Measurements from ENCODE around the gene IFITM2. TPM values are rescaled to one million over a fixed set of nuclear protein-coding genes. Genes with fewer than 3 reads are reported as not detected.

The IFITM2 gene
- total and polyA plus RNA-seq, 8 donors = 32.1 to 182 (median 98.1) TPM

DNA sequence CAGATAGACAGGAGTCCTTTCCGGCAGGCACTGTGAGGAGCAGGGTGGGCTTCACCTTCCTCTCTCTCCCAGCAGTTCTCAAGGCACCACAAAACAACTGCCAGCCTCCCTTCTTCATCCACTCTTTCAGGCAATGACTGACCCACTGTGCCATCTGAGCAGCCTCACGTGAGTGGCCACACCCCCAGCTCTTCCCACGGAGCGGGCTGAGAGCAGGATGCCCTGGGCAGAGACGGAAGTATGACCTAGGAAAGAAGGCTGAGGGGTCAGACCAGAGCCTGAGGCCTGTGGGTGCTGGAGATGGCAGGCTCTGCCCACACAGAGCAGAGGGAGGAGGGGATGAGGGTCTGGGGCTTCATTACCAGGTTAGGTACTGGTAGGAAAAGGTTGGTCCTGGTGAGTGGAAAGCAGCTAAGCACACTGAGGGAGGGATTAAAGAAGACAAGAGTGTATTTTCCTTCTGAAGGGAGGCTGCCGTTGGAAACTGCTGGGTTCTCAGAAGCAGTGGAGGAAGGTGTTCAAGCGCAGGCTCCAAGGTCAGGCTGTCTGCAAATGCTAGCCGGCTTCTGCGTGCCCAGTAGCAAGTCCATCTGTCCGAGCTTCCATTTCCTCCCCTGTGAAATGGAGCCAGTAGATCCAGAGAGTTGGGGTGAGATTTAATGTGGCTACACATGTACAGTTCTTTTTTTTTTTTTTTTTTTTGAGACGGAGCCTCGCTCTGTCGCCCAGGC lies 24.8 kb upstream of the IFITM2 start:
- H3K4me1 ChIP-seq = peaks cover 0 to 20% (median 0%) of the 10 kb centered on the region in 3 donors
- no peaks in the 10 kb centered on the region for H3K9me3 ChIP-seq
- TF ChIP-seq, protein P1, sequence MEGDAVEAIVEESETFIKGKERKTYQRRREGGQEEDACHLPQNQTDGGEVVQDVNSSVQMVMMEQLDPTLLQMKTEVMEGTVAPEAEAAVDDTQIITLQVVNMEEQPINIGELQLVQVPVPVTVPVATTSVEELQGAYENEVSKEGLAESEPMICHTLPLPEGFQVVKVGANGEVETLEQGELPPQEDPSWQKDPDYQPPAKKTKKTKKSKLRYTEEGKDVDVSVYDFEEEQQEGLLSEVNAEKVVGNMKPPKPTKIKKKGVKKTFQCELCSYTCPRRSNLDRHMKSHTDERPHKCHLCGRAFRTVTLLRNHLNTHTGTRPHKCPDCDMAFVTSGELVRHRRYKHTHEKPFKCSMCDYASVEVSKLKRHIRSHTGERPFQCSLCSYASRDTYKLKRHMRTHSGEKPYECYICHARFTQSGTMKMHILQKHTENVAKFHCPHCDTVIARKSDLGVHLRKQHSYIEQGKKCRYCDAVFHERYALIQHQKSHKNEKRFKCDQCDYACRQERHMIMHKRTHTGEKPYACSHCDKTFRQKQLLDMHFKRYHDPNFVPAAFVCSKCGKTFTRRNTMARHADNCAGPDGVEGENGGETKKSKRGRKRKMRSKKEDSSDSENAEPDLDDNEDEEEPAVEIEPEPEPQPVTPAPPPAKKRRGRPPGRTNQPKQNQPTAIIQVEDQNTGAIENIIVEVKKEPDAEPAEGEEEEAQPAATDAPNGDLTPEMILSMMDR (IDR thresholded peaks at IDR 0.05) = no peak
- no peak overlapping the region for H3K27ac ChIP-seq
- peaks cover 0 to 32% (median 14%) of the 10 kb centered on the region in 4 donors for H3K27me3 ChIP-seq
- no peak overlapping the region for H3K4me3 ChIP-seq
- 36 to 43% methylated on average over 10 to 13 of the region's 13 CpGs for WGBS, 2 donors
- FAIRE-seq (no peak), DNase-seq (peak in 4 of 6 donors; percentile 10 to 45 (median 36)), ATAC-seq (no peak)
- intact Hi-C loops (cut with DNase I) = no loop called here
- H3K36me3 ChIP-seq = no peaks in the 10 kb centered on the region

- TF ChIP-seq, protein P1 (IDR thresholded peaks at IDR 0.05) = no peak
- no peak for FAIRE-seq
- ATAC-seq = no peak
- DNase-seq = peak in 1 of 6 donors; percentile 3
- intact Hi-C loops (cut with DNase I) = no loop called here
- WGBS, 2 donors = 84 to 88% methylated on average over 19 to 23 of the region's 23 CpGs
- peaks cover 0 to 32% (median 14%) of the 10 kb centered on the region in 4 donors for H3K27me3 ChIP-seq
- H3K9me3 ChIP-seq = no peaks in the 10 kb centered on the region
- H3K27ac ChIP-seq = no peak overlapping the region
- H3K36me3 ChIP-seq = no peaks in the 10 kb centered on the region
- H3K4me1 ChIP-seq = peaks cover 0 to 20% (median 0%) of the 10 kb centered on the region in 3 donors
- H3K4me3 ChIP-seq = no peak overlapping the region
Observed at GRCh38 chr11:283405-284104, 24.1 kb upstream of the IFITM2 start.

DNA sequence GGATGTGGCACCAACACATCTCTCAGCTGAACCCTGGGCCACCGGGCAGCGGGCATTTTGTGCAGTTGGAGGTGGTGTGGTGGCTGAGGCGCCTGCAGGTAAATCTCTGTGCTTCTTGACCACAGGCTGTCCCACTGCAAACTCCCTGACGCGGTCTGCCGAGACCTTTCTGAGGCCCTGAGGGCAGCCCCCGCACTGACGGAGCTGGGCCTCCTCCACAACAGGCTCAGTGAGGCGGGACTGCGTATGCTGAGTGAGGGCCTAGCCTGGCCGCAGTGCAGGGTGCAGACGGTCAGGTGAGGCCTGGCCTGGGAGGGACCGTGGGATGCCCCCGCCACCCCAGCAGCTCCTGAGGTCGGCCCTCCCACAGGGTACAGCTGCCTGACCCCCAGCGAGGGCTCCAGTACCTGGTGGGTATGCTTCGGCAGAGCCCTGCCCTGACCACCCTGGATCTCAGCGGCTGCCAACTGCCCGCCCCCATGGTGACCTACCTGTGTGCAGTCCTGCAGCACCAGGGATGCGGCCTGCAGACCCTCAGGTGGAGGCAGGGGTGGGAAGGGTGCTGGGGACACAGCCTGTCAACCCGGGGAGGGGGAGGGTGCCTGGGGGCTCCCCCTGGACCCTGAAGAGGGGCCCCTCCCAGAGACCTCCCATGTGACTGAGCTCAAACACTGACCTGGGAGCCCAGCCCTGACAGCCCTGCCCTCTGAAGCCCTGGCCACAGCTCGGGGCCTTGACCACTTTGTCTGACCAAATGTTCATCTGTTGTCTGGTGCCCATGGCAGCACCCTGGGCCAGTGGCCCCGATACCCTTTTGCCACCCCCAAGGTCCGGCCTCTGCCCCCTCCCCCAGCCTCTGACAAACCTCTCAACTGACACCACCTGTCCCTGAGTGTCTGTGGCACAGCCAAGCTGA lies 23.3 kb upstream of the IFITM2 start:
- H3K9me3 ChIP-seq = no peaks in the 10 kb centered on the region
- intact Hi-C loops (cut with DNase I) = no loop called here
- DNase-seq (peak in 5 of 6 donors; percentile 10 to 79 (median 53)), FAIRE-seq (no peak), ATAC-seq (no peak)
- TF ChIP-seq, protein P1 (IDR thresholded peaks at IDR 0.05) = no peak
- H3K4me3 ChIP-seq = no peak overlapping the region
- H3K27me3 ChIP-seq = peaks cover 0 to 32% (median 14%) of the 10 kb centered on the region in 4 donors
- 88 to 90% methylated on average over 24 of the region's 24 CpGs for WGBS, 2 donors
- H3K36me3 ChIP-seq = no peaks in the 10 kb centered on the region
- no peak overlapping the region for H3K27ac ChIP-seq
- peaks cover 0 to 19% (median 0%) of the 10 kb centered on the region in 3 donors for H3K4me1 ChIP-seq

DNA sequence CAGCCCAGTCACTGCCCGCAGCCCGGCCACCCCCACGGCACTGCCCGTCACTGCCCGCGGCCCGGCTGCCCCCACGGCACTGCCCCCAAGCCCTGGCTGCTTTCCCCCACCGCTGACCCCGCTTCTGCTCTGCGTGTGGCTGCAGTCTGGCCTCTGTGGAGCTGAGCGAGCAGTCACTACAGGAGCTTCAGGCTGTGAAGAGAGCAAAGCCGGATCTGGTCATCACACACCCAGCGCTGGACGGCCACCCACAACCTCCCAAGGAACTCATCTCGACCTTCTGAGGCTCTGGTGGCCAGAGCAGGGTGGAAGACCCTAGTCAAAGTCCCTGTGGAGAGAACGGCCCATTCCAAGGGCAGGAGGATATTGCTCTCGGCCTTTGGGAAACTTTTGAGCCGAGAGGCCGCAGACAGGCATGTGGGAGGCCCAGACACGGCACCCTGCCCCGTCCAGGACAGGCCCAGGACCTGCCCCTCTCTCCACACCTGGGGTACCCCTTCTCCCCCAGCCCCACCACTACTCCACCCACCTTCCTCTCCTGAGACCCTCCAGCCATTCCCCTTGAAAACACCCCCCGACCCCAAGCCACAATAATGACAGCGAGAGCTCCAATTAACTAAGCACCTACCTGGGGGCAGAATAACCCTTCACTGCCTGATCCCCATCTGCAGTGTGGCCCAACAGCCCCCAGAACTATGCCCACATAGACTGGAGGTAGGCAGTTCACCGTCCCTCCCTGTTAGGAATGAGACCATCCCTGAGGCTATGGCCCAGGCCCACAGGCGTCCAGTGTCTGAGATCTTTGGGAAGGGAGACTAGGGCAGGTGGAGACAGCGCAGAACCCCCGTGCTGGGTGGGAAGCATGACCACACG lies 22.4 kb upstream of the IFITM2 start:
- H3K4me3 ChIP-seq = no peak overlapping the region
- WGBS, 2 donors = 86 to 88% methylated on average over 24 to 29 of the region's 29 CpGs
- H3K27me3 ChIP-seq = peaks cover 0 to 29% (median 11%) of the 10 kb centered on the region in 4 donors
- ATAC-seq = no peak
- intact Hi-C loops (cut with DNase I) = no loop called here
- TF ChIP-seq, protein P1 (IDR thresholded peaks at IDR 0.05) = no peak
- FAIRE-seq = no peak
- no peak overlapping the region for H3K27ac ChIP-seq
- H3K36me3 ChIP-seq = no peaks in the 10 kb centered on the region
- peak in 5 of 6 donors; percentile 9 to 73 (median 43) for DNase-seq
- H3K9me3 ChIP-seq = no peaks in the 10 kb centered on the region
- peaks cover 0 to 10% (median 0%) of the 10 kb centered on the region in 3 donors for H3K4me1 ChIP-seq

All from pancreas (tissue), 10 donors.